ENCODE results near the gene GFRAL. TPM values are rescaled to one million over a fixed set of nuclear protein-coding genes. Genes with fewer than 3 reads are reported as not detected.
A peak's percentile ranks its signal among the peaks of the same experiment; 100 is the strongest.

Gene GFRAL
- total and polyA plus RNA-seq, 2 donors (not counting 1 experiment from before 2014, with no cell fraction given): not detected

- no peaks in the 10 kb centered on the region for H3K9me3 ChIP-seq (ENCODE audit: control insufficient read depth, insufficient read depth, low read depth, low read length)
- H3K27ac ChIP-seq (ENCODE audit: insufficient read depth, low read length): no peak overlapping the region
- H2AFZ ChIP-seq (ENCODE audit: low read length): no peak overlapping the region
- no peaks in the 10 kb centered on the region for H4K20me1 ChIP-seq (ENCODE audit: control insufficient read depth, extremely low read depth, insufficient read depth, low read length)
- H3K4me3 ChIP-seq (replicated peaks in 1 of 4; ENCODE audit: control extremely low read depth in 1 of 4, insufficient read depth in 1 of 4, low read depth in 3 of 4, low read length in 4 of 4): no peak overlapping the region
- H3K9ac ChIP-seq (ENCODE audit: insufficient read depth, low read length): no peak overlapping the region
- DNase-seq (ENCODE audit: low read depth in 2 of 2): no peak
- H3K4me2 ChIP-seq (ENCODE audit: extremely low read depth, insufficient read depth, low read length): no peak overlapping the region
- no peaks in the 10 kb centered on the region for H3K4me1 ChIP-seq (ENCODE audit: control insufficient read depth, extremely low read depth, insufficient read depth, low read length)
- no peaks in the 10 kb centered on the region for H3K36me3 ChIP-seq (ENCODE audit: control insufficient read depth, insufficient read depth, low read length)
- no peaks in the 10 kb centered on the region for H3K79me2 ChIP-seq (ENCODE audit: control insufficient read depth, insufficient read depth, low read length)
- H3K27me3 ChIP-seq (ENCODE audit: control insufficient read depth, insufficient read depth, low read length): no peaks in the 10 kb centered on the region
- no peak for TF ChIP-seq EZH2 (IDR thresholded peaks at IDR 0.05; ENCODE audit: low read length, missing control alignments)
- TF ChIP-seq, protein P1, sequence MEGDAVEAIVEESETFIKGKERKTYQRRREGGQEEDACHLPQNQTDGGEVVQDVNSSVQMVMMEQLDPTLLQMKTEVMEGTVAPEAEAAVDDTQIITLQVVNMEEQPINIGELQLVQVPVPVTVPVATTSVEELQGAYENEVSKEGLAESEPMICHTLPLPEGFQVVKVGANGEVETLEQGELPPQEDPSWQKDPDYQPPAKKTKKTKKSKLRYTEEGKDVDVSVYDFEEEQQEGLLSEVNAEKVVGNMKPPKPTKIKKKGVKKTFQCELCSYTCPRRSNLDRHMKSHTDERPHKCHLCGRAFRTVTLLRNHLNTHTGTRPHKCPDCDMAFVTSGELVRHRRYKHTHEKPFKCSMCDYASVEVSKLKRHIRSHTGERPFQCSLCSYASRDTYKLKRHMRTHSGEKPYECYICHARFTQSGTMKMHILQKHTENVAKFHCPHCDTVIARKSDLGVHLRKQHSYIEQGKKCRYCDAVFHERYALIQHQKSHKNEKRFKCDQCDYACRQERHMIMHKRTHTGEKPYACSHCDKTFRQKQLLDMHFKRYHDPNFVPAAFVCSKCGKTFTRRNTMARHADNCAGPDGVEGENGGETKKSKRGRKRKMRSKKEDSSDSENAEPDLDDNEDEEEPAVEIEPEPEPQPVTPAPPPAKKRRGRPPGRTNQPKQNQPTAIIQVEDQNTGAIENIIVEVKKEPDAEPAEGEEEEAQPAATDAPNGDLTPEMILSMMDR (conservative IDR thresholded peaks at IDR 0.05 in 1 of 2, IDR thresholded peaks at IDR 0.05 in 1 of 2; ENCODE audit: low read depth in 1 of 2, low read length in 2 of 2): no peak
Measured at GRCh38 chr6:55423933-55424332, 96.7 kb downstream of the GFRAL start.

GRCh38 chr6:55433446-55434130 lies 106.3 kb downstream of the GFRAL start:
- TF ChIP-seq, protein P1 (conservative IDR thresholded peaks at IDR 0.05 in 1 of 2, IDR thresholded peaks at IDR 0.05 in 1 of 2; ENCODE audit: low read depth in 1 of 2, low read length in 2 of 2): no peak
- no peak for TF ChIP-seq EZH2 (IDR thresholded peaks at IDR 0.05; ENCODE audit: low read length, missing control alignments)
- peaks cover 4% of the 10 kb centered on the region for H3K4me1 ChIP-seq (ENCODE audit: control insufficient read depth, extremely low read depth, insufficient read depth, low read length)
- no peaks in the 10 kb centered on the region for H3K27me3 ChIP-seq (ENCODE audit: control insufficient read depth, insufficient read depth, low read length)
- no peak overlapping the region for H3K4me3 ChIP-seq (replicated peaks in 1 of 4; ENCODE audit: control extremely low read depth in 1 of 4, insufficient read depth in 1 of 4, low read depth in 3 of 4, low read length in 4 of 4)
- no peak overlapping the region for H3K4me2 ChIP-seq (ENCODE audit: extremely low read depth, insufficient read depth, low read length)
- no peaks in the 10 kb centered on the region for H4K20me1 ChIP-seq (ENCODE audit: control insufficient read depth, extremely low read depth, insufficient read depth, low read length)
- DNase-seq (ENCODE audit: low read depth in 2 of 2): peak; percentile 25 to 89
- H3K27ac ChIP-seq (ENCODE audit: insufficient read depth, low read length): no peak overlapping the region
- H3K9ac ChIP-seq (ENCODE audit: insufficient read depth, low read length): no peak overlapping the region
- no peaks in the 10 kb centered on the region for H3K9me3 ChIP-seq (ENCODE audit: control insufficient read depth, insufficient read depth, low read depth, low read length)
- no peak overlapping the region for H2AFZ ChIP-seq (ENCODE audit: low read length)
- H3K79me2 ChIP-seq (ENCODE audit: control insufficient read depth, insufficient read depth, low read length): no peaks in the 10 kb centered on the region
- H3K36me3 ChIP-seq (ENCODE audit: control insufficient read depth, insufficient read depth, low read length): no peaks in the 10 kb centered on the region

- Histone ChIP-seq H3K4me1 (ENCODE audit: control insufficient read depth, extremely low read depth, insufficient read depth, low read length) (peaks cover 4% of the 10 kb centered on the region), H2AFZ (ENCODE audit: low read length) (no peak overlapping the region)
- TF ChIP-seq, protein P1 (conservative IDR thresholded peaks at IDR 0.05 in 1 of 2, IDR thresholded peaks at IDR 0.05 in 1 of 2; ENCODE audit: low read depth in 1 of 2, low read length in 2 of 2): no peak
- no peak for TF ChIP-seq EZH2 (IDR thresholded peaks at IDR 0.05; ENCODE audit: low read length, missing control alignments)
Measured at GRCh38 chr6:55437141-55437540, 109.9 kb downstream of the GFRAL start.

More at GRCh38 chr6:55437141-55437540, 109.9 kb downstream of the GFRAL start:
- Histone ChIP-seq H3K9ac (ENCODE audit: insufficient read depth, low read length) (no peak overlapping the region), H3K27ac (ENCODE audit: insufficient read depth, low read length) (no peak overlapping the region), H3K4me2 (ENCODE audit: extremely low read depth, insufficient read depth, low read length) (no peak overlapping the region), H3K27me3 (ENCODE audit: control insufficient read depth, insufficient read depth, low read length) (no peaks in the 10 kb centered on the region), H3K9me3 (ENCODE audit: control insufficient read depth, insufficient read depth, low read depth, low read length) (no peaks in the 10 kb centered on the region), H3K79me2 (ENCODE audit: control insufficient read depth, insufficient read depth, low read length) (no peaks in the 10 kb centered on the region), H4K20me1 (ENCODE audit: control insufficient read depth, extremely low read depth, insufficient read depth, low read length) (no peaks in the 10 kb centered on the region), H3K4me3 (replicated peaks in 1 of 4; ENCODE audit: control extremely low read depth in 1 of 4, insufficient read depth in 1 of 4, low read depth in 3 of 4, low read length in 4 of 4) (no peak overlapping the region), H3K36me3 (ENCODE audit: control insufficient read depth, insufficient read depth, low read length) (no peaks in the 10 kb centered on the region)
- DNase-seq (ENCODE audit: low read depth in 2 of 2): no peak

Measured in fibroblast of lung (primary cell).